ENCODE data around the gene CDK6.

The CDK6 gene

DNA sequence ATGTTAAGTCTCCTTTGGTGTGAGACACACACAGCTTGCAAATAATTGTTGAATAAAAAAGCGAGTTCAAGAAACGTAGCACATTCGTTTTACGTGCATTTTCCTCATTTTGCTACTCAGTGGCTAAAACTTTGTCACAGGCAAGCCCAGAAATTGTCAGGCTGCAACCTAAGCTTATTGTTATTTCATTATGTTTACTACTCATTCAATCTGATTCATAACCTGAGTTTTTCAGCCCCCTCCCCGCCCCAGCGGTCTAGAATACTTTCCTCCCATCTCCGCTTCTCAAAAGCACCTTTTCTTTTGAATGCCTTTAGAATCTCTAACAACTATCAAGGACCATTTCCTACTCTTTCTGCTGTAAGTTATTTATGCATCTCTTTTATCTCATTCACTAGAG is 247.3 kb downstream of the CDK6 start:
- no peak for DNase-seq (ENCODE audit: low read depth)

DNA sequence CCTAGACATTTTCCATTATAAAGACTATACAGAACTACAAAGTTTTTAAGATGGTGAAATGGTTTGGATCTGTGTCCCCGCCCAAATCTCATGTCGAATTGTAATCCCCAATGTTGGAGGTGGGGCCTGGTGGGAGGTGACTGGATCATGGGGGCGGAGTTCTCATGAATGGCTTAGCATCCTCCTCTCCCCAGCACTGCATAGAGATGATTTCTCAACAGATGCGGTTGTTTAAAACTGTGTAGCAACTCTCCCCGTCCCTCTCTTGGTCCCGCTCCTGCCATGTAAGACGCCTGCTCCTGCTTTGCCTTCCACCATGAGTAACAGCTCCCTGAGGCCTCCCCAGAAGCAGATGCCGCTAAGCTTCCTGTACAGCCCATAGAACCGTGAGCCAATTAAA is 247.8 kb downstream of the CDK6 start:
- no peak for DNase-seq (ENCODE audit: low read depth)

DNA sequence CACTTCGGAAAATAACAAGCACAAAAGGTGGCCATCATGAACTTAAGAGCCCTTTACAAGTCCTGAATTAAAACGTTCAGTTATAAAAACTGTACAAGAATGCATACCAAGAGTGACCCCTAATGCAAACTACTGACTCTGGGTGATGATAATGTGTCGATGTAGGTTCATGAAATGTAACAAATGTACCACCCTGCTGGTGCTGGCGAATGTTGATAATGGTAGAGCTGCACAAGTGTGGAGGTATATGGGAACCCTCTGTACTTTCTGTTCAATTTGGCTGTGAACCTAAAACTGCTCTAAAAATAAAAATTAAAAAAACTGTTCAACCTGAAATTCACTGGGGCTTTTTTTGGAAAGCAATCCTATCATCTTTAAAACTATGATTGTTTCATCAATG is 249.5 kb downstream of the CDK6 start:
- DNase-seq (ENCODE audit: low read depth) = no peak

DNA sequence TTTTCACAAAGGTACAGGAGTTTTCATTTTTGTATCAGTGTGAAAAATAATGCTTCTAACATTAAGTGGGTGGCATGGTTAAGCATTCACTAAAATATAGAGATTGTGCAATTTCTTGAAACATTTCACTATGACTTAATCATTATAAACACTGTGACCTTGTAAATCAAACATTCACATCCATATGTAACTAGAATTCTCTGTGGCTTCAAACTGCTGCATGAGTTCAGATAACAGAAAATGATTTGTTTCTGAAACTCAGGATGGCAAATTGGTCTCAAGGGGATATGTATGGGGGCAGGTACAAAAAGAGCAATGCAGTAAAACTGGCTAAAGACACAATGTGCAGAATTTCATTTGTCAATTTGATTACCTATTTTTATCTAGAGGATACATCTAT is 250.0 kb downstream of the CDK6 start:
- no peak for DNase-seq (ENCODE audit: low read depth)

DNA sequence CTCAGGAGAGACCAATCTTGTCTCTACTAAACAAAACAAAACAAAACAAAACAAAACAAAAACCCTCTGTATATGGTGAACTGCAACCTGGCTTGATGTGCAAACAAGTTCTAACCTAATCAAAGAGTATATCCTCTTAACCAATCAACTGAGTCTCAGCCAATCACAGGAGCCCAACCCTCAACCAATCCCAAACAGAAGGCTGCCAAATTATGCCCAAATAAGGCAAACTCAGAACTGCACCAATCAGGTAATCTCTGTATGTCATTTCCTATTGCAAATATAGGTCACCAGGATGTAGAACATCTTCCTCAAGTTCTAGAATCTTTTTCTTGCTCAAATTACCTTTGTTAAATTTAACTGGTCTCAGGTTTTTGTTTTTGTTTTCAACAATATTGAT is 251.4 kb downstream of the CDK6 start:
- no peak for DNase-seq (ENCODE audit: low read depth)

DNA sequence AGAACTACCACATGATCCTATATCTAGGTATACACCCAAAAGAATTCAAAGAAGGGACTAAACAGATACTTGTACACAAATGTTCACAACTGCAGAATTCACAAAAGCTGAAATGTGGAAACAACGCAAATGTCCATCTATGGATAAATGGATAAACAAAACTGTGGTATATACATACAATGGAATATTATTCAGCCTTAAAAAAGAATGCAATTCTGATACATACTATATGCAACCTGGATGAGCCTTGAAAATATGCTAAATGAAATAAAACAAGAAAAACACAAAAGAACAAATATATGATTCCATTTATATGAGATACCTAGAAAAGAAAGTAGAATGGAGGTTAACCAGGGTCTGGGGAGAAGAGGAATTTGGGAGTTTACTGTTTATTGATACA is 253.4 kb downstream of the CDK6 start:
- DNase-seq (ENCODE audit: low read depth) = no peak

DNA sequence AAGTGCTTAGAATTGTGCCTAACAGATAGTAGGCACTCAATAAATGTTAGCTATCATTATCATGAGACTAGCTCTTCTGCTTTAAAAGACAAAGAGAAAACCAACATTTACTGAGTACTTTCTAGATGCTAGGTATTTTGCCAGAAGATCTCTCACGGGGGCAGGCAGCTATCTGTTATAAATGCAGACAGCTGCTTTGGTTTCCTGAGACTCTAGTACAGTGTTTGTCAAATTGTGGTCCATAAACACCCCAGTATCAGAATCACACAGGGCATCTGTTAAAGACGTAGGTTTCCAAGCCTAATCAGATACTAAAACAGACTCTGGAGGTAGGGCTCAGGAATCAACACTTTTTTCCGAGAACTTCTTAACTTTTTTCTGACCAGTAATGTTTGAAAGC is 260.1 kb downstream of the CDK6 start:
- DNase-seq (ENCODE audit: low read depth) = no peak

DNA sequence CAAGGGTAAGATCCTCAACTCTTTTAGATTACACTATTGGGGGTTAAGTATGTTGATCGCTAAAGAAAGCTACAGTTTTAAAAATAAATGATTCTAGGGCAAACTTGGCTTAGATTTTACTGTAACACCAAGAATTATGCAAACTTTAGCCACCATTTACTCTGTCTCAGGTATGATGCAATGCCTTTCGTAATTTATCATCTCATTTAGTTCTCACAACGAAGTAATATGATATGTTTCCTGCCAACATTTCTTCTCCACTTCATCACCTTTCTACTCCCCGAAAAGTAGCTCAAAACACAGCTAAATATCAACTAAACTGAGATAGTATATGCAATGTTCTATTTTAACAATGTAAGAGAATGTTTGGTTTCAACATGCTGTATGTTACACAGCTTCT is 267.2 kb downstream of the CDK6 start:
- no peak for DNase-seq (ENCODE audit: low read depth)

DNA sequence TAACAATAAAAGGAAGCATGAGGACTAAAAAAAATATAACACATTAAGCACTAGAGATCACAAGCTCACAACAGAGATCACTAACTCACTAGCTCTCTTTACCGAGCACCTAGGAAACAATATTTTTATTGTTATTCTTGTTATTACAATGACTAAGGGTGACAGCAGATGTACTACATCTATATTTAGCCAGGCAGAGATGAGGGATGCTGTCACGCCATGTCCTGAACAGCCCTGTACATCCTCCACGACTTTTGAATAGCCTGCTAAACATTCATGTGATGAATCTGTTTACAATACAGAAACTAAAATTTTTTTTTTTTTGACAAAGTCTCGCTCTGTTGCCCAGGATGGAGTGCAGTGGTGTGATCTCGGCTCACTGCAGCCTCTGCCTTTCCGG is 268.9 kb downstream of the CDK6 start:
- DNase-seq (ENCODE audit: low read depth) = no peak

DNA sequence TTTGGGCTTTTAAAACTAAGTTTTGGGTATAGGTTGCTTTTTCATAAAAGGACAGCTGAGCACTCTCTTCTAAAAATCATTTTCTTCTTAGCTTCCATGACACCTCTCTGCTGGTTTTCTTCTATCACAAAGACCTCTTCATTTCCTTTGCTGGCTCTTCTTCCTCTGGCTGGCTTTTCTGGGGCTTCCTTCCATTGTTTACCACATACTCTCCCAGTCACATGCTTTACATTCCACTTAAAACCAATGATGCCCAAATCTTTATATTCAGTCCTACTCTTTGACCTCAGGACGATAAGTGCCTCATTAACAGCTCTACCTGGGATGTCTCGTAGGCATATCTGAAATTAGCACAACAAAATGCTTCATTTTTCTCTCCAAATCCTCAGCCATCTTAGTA is 273.0 kb downstream of the CDK6 start:
- no peak for DNase-seq (ENCODE audit: low read depth)

DNA sequence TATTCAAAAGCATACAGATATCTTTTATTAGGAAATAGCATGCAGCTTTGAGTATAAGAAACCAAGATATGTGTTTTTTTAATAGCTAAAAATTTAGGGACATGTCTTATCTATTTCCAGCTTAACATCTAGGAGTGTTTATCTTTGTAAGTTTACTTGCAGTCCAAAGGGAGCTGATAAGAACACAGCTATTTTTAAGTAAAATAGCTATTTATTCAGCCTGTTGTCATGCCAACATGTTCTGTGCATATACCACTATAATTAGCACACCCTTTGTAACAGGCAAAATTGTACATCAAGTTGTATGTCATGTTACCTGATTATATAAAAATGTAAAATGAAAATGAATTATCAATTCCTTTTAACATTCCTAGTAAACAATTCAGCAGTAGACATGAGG is 275.8 kb downstream of the CDK6 start:
- no peak for DNase-seq (ENCODE audit: low read depth)

DNA sequence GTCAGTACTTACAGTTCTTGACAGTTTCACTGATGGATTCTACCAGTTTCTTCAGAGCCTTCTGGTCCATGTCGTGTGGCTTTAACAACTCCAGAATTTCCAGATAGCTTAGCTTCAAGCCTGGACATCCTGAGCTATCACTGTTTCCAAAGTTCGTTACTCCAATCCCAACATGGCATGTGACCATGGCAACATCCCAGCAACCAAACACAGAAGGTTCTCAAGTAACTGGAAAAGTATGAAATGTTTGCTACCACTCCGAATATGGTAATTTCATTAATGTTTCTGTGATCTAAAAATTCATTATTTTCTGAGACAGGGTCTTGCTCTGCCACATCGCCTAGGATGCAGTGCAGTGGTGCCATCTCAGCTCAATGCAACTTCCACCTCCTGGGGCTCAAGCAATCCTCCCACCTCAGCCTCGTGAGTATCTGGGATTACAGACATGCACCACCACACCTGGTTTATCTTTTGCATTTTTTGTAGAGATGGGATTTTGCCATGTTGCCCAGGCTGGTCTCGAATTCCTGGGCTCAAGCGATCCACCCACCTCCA is 278.5 kb downstream of the CDK6 start:
- DNase-seq (ENCODE audit: low read depth) = no peak

DNA sequence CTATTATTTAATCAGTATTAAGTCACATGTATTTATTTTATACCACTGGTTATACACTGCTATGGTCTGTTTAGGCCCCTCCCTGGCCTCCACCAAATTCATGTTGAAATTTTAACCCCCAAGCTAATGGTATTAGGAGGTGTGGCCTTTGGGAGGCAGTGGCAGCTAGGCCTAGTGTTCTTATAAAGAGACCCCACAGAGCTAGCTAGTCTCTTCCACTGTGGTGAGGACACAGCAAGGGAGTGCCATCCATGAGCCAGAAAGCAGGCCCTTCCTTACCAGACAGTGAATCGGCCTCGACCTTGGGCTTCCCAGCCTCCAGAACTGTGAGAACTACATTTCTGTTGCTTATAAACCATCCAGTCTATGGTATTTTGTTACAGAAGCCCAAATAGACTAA is 279.1 kb downstream of the CDK6 start:
- DNase-seq (ENCODE audit: low read depth) = no peak

Data from activated gamma-delta T cell treated with anti-CD3 and anti-CD28 coated beads, Interleukin-2, amount 50 U/mL, for 16 hours (primary cell).